GM21447 (cell line): Measurements from ENCODE around the gene TCHH.
"Not testable (repeated sequence)": the region's sequence is repeated elsewhere in the genome, so short reads cannot be mapped to it uniquely, and the experiment has no call there.

ENCODE experiments used
- ATAC-seq: cut with Tn5 transposase; IDR thresholded peaks from one replicate; pipeline ENCODE4 v1.9.1; 2021; ENCODE audit not compliant: unreplicated experiment

The TCHH gene, protein sequence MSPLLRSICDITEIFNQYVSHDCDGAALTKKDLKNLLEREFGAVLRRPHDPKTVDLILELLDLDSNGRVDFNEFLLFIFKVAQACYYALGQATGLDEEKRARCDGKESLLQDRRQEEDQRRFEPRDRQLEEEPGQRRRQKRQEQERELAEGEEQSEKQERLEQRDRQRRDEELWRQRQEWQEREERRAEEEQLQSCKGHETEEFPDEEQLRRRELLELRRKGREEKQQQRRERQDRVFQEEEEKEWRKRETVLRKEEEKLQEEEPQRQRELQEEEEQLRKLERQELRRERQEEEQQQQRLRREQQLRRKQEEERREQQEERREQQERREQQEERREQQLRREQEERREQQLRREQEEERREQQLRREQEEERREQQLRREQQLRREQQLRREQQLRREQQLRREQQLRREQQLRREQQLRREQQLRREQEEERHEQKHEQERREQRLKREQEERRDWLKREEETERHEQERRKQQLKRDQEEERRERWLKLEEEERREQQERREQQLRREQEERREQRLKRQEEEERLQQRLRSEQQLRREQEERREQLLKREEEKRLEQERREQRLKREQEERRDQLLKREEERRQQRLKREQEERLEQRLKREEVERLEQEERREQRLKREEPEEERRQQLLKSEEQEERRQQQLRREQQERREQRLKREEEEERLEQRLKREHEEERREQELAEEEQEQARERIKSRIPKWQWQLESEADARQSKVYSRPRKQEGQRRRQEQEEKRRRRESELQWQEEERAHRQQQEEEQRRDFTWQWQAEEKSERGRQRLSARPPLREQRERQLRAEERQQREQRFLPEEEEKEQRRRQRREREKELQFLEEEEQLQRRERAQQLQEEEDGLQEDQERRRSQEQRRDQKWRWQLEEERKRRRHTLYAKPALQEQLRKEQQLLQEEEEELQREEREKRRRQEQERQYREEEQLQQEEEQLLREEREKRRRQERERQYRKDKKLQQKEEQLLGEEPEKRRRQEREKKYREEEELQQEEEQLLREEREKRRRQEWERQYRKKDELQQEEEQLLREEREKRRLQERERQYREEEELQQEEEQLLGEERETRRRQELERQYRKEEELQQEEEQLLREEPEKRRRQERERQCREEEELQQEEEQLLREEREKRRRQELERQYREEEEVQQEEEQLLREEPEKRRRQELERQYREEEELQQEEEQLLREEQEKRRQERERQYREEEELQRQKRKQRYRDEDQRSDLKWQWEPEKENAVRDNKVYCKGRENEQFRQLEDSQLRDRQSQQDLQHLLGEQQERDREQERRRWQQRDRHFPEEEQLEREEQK (N-terminal part only)

DNA sequence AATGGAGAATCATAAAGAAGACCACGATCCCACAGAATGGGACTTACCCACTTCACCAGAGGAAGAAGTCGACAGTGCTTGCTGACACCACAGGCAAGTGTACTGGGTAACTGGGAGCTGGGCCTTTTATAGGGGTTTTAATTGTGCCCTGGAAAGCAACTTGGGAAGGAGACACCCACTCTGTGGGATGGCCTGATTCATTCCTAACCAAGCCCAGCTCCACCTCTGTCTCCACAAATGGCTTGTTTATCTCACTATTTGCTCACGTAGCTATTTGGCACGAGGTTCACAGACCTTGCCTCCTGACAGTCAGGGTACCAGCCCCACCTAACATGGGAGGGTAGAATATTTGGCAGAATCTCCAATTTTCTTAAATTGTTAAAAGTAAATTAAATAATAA, at the start of gene TCHH:
Gene TCHH, minus strand, starts transcription at position 101 of the 400 bp plus-strand sequence. CDS start 1,364 bp downstream, outside the sequence.
- no peak for ATAC-seq

DNA sequence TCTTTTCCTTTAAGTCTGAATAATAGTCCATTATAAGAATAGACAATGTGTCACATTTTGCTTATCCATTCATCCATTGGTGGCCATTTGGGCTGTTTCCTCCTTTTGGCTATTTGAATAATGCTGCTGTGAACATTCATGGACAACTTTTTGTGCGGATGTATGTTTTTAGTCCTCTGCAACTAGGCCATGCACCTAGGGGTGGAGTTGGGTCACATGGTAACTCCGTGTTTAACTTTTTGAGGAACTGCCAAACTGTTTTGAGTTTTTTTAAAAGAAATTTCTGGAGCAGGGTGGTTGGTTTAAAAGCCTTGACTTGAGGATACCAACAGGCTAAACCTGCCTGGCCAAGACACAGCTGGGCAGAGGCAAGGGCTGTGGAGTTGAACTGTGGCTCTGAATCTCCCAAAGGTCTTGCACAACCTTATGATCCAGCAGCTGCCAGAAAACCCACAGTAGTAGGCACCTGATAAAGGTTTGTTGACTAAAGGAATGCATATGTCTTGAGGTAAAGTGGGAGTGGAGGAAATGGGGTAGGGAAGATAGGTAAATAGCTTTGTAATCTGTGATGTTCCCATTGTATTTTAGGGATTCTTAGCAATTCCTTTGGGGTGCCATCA, 49.4 kb upstream of the TCHH start:
- no peak for ATAC-seq

DNA sequence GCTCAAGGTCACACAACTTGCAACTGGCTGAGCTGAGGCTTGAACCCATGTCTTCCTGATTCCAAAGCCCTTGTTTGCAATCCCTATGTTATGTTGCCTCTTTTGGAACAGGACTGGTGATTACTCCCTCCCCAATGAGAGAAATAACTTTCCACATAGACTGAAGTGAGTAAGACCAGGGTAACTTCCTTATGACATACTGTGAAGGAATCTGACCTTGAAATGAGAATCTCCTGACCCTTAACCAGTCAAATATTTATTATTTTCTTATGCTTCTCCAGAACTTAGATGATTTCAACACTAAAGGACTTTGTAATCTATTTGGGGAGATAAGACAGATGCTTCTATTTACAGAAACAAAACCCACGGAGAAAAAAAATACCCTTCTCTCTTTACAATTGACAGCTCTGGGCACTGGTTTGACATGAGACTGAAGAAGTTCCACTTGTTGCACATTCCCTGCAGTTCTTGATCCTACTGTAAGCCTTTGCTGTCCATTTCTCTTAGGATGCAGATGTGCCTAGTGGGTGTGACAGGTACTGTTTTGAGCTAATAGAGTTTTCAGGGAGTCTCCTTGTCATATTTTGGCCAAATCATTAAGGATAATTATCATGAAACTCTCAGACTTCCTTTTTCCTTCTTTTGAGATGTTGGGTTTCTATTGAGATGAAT, 47.7 kb upstream of the TCHH start:
- no peak for ATAC-seq

DNA sequence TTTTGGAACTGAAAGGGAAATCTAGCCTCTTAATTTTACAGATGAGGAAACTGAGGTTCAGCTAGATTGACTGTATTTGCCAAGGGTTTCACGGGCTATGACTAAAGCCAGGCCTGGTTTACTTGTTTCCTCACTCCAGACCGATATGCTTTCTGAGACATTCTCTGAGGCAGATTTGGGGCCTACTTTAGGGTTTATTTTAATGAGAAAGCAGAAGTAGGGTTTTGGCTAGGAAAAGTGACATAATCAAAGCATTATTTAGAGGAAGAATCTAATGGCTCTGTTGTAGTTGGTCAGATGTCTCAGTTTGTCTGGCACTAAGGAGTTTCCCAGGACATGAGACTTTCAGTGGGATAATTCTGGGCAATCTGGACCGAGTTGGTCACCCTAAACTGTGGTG, 45.3 kb upstream of the TCHH start:
- no peak for ATAC-seq

DNA sequence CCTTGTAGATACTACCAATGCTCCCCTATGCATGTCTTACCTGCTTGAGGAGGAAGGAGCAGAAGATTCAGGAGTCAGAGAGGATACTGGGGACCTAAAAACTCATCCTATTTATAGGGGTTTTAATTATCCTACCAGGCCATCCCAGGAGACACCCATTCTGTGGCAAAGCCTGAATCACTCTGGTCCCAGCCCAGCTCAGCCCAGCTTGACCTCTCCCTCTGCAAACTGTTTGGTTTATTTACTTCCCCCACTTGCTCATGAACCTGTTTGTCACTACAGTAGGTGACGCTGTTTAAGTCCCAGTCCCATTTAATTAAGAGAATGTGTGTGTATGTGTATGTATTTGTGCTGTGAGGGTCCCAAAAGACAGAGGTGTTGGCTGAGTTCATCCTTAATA, 43.9 kb upstream of the TCHH start, which contains the start of gene RPTN:
Gene RPTN, minus strand, starts transcription at position 85 of the 400 bp plus-strand sequence. CDS start 1,339 bp downstream, outside the sequence.
- no peak for ATAC-seq

DNA sequence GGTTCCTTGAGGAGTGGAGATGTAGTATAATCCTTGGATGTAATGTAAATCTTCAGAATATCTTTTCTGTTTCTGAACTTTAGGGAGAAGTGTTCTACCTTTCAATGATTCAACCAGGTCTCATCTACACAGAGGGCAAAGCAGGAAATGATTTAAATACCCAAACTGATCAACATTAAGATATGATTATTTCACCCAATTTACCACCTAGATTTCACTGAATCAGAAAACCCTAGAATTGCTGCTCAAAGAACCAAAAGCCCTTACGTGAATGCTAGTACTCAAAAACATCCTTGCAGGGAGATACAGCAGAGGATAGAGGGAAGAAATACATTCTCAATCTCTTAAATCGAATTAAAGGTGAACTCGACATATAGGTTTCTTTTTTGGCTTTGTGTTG, 38.8 kb upstream of the TCHH start:
- no peak for ATAC-seq

DNA sequence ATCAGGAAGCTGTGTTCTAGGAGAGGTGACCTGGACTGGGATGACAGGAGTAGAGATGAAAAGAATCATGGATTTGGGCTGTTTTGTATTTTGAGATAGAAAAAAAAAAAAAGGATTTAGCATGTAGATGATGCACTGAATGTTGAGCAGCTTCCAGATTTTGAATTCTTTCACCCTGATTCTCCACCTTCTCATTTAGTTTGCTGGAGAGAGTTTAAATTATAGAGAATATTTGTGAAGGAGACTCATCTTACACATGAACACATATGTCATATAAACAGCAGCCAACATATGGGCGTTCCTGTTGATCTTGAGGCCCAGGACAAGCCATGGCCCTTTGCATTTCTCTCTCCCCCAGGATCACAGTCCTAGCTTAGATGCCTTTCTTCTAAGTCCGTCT, 36.4 kb upstream of the TCHH start:
- no peak for ATAC-seq

DNA sequence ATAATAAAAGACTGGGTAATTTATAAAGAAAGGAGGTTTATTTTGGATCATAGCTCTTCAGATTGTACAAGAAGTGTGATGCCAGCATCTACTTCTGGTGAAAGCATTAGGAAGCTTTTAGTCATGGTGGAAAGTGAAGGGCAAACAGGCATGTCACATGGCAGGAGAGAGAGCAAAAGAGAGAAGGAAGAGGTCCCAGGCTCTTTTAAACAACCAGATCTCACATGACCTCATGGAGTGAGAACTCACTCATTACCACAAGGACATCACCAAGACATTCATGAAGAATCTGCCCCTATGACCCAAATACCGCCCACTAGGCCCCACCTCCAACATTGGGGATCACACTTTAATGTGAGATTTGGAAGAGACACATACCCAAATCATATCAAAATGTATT, 33.7 kb upstream of the TCHH start:
- no peak for ATAC-seq

DNA sequence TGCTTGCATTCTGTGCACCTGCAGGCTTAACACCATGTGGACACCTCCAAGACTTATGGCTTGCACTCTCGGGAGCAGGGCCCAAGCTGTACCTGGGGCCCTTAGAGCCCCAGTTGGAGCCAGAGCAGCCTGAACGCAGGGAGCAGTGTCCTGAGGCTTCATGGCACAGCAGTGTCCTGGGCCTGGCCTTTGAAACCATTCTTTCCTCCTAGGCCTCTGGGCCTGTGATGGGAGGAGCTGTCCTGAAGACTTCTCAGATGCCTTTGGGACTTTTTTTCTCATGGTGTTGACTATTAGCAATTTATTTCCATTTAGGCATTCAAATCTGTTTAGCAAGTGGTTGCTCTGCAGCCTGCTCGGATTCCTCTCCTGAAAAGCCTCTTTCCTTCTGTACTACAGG, 32.8 kb upstream of the TCHH start:
- ATAC-seq, result no peak

DNA sequence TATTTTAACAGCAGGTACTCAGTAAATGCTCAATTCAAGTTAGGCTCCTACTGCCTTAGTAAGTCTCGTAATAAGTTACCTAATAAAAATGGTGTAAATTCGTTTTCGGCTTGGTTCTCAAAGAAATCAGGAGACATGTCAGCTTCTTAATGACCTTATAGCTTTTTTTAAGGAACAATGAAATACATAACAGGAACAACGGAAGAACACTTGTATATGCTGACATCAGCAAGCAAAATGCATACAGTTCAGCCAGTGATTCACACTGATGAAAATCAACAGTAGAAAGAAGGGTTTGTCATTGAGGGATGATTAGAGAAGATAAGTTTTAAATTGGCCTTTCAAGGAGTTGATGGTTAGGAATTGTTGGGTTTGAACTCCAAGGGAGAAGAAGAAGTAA, 30.5 kb upstream of the TCHH start:
- no peak for ATAC-seq

DNA sequence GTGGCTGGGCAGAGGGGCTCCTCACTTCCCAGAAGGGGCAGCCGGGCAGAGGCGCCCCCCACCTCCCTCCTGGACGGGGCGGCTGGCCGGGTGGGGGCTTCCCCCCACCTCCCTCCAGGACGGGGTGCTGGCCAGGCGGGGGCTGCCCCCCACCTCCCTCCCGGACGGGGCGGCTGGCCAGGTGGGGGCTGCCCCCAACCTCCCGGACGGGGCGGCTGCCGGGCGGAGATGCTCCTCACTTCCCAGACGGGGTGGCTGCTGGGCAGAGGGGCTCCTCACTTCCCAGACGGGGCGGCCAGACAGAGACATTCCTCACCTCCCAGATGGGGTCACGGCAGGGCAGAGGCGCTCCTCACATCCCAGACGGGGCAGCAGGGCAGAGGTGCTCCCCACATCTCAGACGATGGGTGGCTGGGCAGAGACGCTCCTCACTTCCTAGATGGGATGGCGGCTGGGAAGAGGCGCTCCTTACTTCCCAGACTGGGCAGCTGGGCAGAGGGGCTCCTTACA, 29.5 kb upstream of the TCHH start:
- not testable (repeated sequence) for ATAC-seq

DNA sequence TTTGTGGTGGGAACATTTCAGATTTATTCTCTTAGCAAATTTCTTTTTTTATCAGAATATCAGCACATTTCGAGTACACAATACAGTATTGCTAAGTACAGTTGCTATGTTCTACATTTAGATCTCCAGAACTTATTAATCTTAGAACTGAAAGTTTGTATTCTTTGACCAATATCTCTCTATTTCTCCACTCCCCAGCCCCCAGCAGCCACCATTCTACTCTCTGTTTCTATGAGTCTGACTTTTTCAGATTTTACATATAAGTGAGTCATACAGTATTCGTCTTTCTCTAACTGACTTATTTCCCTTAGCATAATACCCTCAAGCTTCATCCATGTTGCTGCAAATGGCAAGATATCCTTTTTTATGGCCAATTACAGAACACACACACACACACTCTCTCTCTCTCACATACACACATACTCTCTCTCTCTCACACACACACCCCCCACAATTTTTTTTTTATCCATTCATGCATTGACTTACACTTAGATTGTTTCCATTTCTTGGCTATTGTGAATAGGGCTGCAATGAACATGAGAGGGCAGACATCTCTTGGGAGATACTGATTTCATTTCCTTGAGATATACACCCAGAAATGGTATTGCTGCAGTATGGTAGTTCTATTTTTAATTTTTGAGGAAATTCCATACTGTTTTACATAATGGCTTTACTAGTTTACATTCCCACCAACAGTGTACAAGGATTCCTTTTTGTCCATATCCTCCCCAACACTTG, 28.1 kb upstream of the TCHH start:
- ATAC-seq, result no peak

DNA sequence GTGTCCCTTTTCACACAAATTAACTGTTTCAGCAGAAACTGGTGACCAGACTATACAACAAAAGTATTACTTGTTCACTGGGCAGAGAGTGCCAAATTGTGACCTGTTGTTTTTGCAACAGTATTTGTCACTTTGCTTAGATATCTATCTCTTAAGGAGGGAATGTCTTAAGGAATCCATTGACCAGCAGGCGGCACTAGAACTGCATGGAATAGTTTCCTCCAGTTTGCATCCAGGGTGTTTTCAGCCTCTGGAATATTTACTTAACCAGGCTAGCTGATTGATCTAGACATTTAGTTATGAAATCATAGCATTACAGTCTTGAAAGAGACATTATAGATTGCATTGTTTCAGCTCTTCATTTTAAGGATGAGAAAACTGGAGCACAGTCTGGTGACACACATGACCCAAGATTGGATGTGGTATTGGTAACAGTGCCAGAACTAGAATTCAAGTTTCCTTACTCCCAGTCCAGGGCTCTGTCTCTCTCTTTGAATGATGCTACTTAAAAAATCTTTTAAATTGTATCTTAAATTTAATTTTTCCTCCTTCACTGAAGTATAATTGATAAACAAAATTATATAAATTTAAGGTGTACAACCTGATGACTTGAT, 26.8 kb upstream of the TCHH start:
- ATAC-seq, result no peak

DNA sequence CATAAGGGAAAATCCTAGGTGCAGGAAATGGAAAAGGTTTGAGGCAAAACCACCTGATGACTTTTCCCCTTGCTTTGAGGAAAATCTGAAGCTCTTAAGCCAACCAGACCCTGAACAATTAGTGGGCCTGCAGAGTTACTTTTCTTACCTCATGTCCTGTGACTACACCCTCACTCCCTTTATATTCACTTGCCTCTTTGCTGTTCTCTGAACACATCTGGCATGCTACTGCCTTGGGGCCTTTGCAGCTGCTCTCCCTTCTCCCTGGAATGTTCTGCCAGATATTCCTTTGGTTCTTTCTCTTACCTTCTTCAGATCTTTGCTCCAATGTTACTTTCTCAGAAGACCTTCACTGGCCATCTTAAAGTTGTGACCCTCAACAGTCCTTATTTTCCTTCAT, 22.0 kb upstream of the TCHH start:
- no peak for ATAC-seq

DNA sequence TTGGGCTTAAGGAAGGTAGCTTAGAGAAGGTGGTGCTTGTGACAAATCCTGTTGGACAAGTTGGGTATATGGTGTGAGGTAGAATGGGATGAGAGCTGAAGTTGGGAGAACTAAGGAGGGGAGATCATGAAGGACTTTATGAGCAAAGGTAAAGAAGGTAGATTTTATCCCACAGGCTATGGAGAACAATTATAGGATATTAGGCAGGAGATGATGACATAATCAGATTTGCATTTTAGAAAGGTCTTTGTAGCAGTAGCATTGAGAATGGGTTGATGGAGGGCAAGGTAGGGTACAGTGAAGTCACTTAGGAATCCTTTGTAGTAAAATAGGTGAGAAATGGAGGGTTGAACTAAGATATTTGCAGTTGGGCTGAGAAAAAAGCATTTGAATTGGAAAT, 14.9 kb upstream of the TCHH start:
- no peak for ATAC-seq

DNA sequence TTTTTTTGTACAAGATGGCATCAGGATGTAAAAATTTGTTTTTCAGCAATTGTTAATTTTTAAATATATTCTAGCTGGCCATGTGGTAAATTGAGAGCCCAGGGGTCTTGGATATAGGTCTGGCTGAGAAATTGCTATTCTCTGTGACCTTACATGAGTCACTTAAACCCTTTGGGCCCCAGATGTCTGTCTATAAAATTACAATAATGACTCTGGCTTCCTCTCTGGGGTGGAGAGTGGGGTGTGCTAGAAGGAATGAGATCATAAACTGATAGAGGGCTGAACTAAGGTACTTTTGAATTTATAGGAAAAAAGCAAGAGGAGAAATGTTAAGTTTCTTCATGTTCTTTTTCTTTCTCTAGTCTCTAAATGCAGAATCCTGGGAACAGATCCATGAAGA, 12.4 kb upstream of the TCHH start:
- ATAC-seq, result no peak

DNA sequence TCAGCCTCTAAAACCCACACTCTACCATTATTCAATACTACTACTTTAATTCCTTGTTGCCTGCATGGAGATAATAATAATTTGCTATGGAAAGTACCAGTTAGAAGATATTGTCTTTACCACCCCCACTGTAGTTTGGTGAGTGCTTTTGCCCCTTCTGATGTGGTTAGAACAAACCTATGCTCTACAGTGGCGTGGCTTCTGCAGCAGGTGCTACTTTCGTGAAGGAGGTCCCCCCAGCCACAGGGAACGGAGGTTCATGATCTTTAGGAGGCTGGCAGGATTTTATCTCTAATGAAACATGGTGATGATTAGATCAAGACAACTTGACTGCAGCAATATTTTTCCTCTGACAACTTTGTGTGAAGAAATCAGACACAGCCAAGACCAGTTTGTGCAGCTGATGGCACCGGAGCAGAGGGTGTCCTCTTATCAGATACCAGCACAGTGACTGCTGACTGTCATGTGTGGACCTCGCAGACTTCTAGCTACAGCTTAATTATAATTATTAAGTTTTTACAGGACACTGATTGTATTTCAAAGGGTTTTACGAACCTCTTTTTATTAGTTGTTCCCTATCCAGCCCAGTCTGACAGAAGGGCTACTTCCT, 10.7 kb upstream of the TCHH start:
- ATAC-seq, result no peak

DNA sequence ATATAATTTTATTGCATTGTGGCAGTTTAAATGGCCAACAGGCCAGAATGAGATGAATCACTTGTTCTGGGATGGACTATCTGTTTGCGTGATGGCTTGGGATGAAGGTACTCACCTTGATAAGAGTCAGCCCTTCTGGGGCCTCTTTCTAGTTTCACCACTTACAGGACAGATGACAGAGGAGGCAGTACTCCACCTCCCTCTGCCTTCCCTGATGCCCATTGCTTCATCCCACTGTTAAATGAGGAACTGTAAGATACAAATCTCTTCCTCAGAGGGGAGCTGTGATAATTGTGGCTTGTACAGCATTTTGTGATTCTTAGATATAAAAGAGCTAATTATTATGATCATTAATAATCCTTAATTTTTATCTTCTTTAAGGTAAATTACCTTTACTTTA, 3.7 kb upstream of the TCHH start:
- no peak for ATAC-seq
